K562 (cell line): ENCODE measurements around the gene DSC1. TPM values are rescaled to one million over a fixed set of nuclear protein-coding genes. Genes with fewer than 3 reads are reported as not detected.
A peak's percentile ranks its signal among the peaks of the same experiment; 100 is the strongest.

ENCODE experiments used
- ARID3A ChIP-seq: IDR thresholded peaks from 2 replicates; pipeline ENCODE4 v1.6.1; 2012; ENCODE audit warnings: low read depth, low read length, improper control_type of control experiment, borderline replicate concordance
- CBX8 ChIP-seq: fragments of 200-600 bp; sonication (generic); IDR thresholded peaks from 2 replicates; pipeline ENCODE4 v1.6.1; 2012; ENCODE audit warnings: borderline replicate concordance, mixed run types, low read depth, mild to moderate bottlenecking, moderate library complexity, mixed read lengths, low read length, control low read depth, inconsistent platforms; ENCODE audit not compliant: poor library complexity, severe bottlenecking; ENCODE audit errors: extremely low read depth
- CSDE1 ChIP-seq, 2 experiments: fragments of 450-650 bp; IDR thresholded peaks; 2 replicates each; pipeline ENCODE4 v1.6.1; 2016; ENCODE audit warnings: mild to moderate bottlenecking in 1 of 2
- DNMT1 ChIP-seq: fragments of 450-650 bp; IDR thresholded peaks from 2 replicates; pipeline ENCODE4 v1.6.1; 2016; ENCODE audit warnings: antibody characterized with exemption, mild to moderate bottlenecking
- GABPA ChIP-seq: fragments of 200-800 bp; sonication (Bioruptor generic); conservative IDR thresholded peaks from 2 replicates; pipeline ENCODE4 v1.6.1; 2016; ENCODE audit warnings: low read depth, missing genetic modification characterization, missing compliant biosample characterization
- HINFP ChIP-seq: fragments of 450-650 bp; conservative IDR thresholded peaks from 2 replicates; pipeline ENCODE4 v1.6.1; 2016; ENCODE audit warnings: missing genetic modification characterization, low read depth, mild to moderate bottlenecking, control low read depth, missing compliant biosample characterization
- KAT8 ChIP-seq: fragments of 450-650 bp; IDR thresholded peaks from 2 replicates; pipeline ENCODE4 v1.6.1; 2016; ENCODE audit warnings: low read depth, mild to moderate bottlenecking
- KDM1A ChIP-seq, 2 experiments: fragments of 450-650 bp; IDR thresholded peaks; 2 replicates each; pipeline ENCODE4 v1.6.1; 2016; ENCODE audit warnings: mild to moderate bottlenecking in 2 of 2
- NFE2 ChIP-seq: IDR thresholded peaks from 2 replicates; pipeline ENCODE4 v1.6.1; 2014; ENCODE audit warnings: antibody characterized with exemption, low read depth
- NFYB ChIP-seq: IDR thresholded peaks from 2 replicates; pipeline ENCODE4 v1.6.1; 2011; ENCODE audit warnings: mild to moderate bottlenecking, moderate library complexity; ENCODE audit not compliant: insufficient read length; ENCODE audit errors: extremely low read depth
- NONO ChIP-seq, 2 experiments: fragments of 200-400 bp in 1 of 2; fragments of 450-650 bp in 1 of 2; formaldehyde crosslinking in 1 of 2; IDR thresholded peaks; 2 replicates each; pipeline ENCODE4 v1.6.1; 2017; ENCODE audit warnings: low read depth in 2 of 2, mild to moderate bottlenecking in 2 of 2, moderate library complexity in 2 of 2, low read length in 1 of 2
- RFX5 ChIP-seq: IDR thresholded peaks from 2 replicates; pipeline ENCODE4 v1.6.1; 2011; ENCODE audit warnings: low read depth, mild to moderate bottlenecking, improper control_type of control experiment, low read length
- SNRNP70 ChIP-seq: fragments of 200-400 bp; formaldehyde crosslinking; optimal IDR thresholded peaks from 2 replicates; pipeline ENCODE3; 2017; ENCODE audit warnings: low read depth, low read length
- XRCC4 ChIP-seq: IDR thresholded peaks from one replicate; pipeline ENCODE4 v1.6.1; 2011; ENCODE audit not compliant: insufficient read depth, insufficient read length; ENCODE audit errors: extremely low read depth
- ZBTB9 ChIP-seq: fragments of 450-650 bp; formaldehyde crosslinking; IDR thresholded peaks from 2 replicates; pipeline ENCODE4 v1.4.0; 2020; ENCODE audit warnings: mild to moderate bottlenecking, moderate library complexity
- ZNF263 ChIP-seq: sonication (generic); formaldehyde crosslinking; IDR thresholded peaks from 2 replicates; pipeline ENCODE4 v1.8.0; 2022; ENCODE audit warnings: mild to moderate bottlenecking, missing genetic modification reagents, borderline replicate concordance
- ZNF699 ChIP-seq: fragments of 250-450 bp; sonication (Bioruptor Pico); IDR thresholded peaks from 2 replicates; pipeline ENCODE4 v1.8.0; 2021; ENCODE audit warnings: mild to moderate bottlenecking, moderate library complexity; ENCODE audit not compliant: insufficient replicate concordance
- polyA plus RNA-seq, 8 experiments: library from polyadenylated mRNA; depleted of rRNA in 4 of 8; stranded (reverse) in 5 of 8; unstranded in 3 of 8; fragments of >200 nt; fragmentation: Nextera tagmentation in 2 of 8; fragmentation: Illumina TruSeq in 1 of 8; extraction: Ambion mirVana in 2 of 8; extraction: Trizol in 1 of 8; gene quantifications; 2 replicates each; pipeline versions ENCODE4 v1.2.1 to v1.2.3, GENCODE V29; 2011 to 2014; ENCODE audit warnings: inconsistent platforms in 1 of 8, missing spikeins in 1 of 8
- total RNA-seq, 7 experiments: library from RNA; depleted of rRNA in 6 of 7; stranded (reverse); fragments of >200 nt in 6 of 7; fragmentation: Illumina TruSeq in 2 of 7; extraction: Trizol in 2 of 7; gene quantifications; 2 replicates each; pipeline versions ENCODE4 v1.2.1 to v1.2.3, GENCODE V29; 2011 to 2021; ENCODE audit warnings: low replicate concordance in 1 of 7

Gene DSC1
- total and polyA plus RNA-seq, 9 of the 15 experiments (the other 6 are each of a cell fraction or from before 2014, with no cell fraction given), result 0.04 to 0.07 (median 0.05) TPM; not detected in 4

GRCh38 chr18:31101183-31102024 is 61.3 kb downstream of the DSC1 start (continued):
- no peak for TF ChIP-seq XRCC4
- TF ChIP-seq RFX5, result no peak
- TF ChIP-seq KDM1A (IDR thresholded peaks at IDR 0.05), result peak in 1 of 2 experiments; percentile 18; a peak in 1 of 4 replicates
- no peak for TF ChIP-seq GABPA (tag)
- peak in 1 of 2 experiments; percentile 23; a peak in 1 of 4 replicates for TF ChIP-seq NONO (IDR thresholded peaks at IDR 0.05; ENCODE audit: low read depth in 2 of 2, low read length in 1 of 2)
- no peak for TF ChIP-seq KAT8
- TF ChIP-seq ARID3A, result no peak
- no peak; the same call in 1 of the 2 replicates for TF ChIP-seq ZNF263
- no peak for TF ChIP-seq CSDE1 (IDR thresholded peaks at IDR 0.05)
- no peak for TF ChIP-seq DNMT1
- TF ChIP-seq NFE2, result no peak
- TF ChIP-seq ZBTB9, result peak; percentile 74; the same call in 1 of the 2 replicates
- TF ChIP-seq NFYB, result no peak
- TF ChIP-seq ZNF699 (CRISPR knock-in tag), result no peak
- TF ChIP-seq CBX8, result no peak
- TF ChIP-seq SNRNP70, result no peak
- TF ChIP-seq HINFP (tag), result no peak
